SK-N-SH treated with all-trans-retinoic acid at 6 μM for 48 hours (cell line): ENCODE measurements around the gene AP4S1.

ENCODE experiments used
- ISL1 ChIP-seq: fragments of 250-450 bp; sonication (Bioruptor Pico); IDR thresholded peaks from 2 replicates; pipeline ENCODE4 v2.1.2; 2022; ENCODE audit warnings: mild to moderate bottlenecking, moderate library complexity
- PATZ1 ChIP-seq: fragments of 250-450 bp; sonication (Bioruptor Pico); IDR thresholded peaks from 2 replicates; pipeline ENCODE4 v1.8.0; 2020; ENCODE audit warnings: mild to moderate bottlenecking, moderate library complexity, borderline replicate concordance
- PPARA ChIP-seq: fragments of 250-450 bp; sonication (Bioruptor Pico); IDR thresholded peaks from 2 replicates; pipeline ENCODE4 v1.5.0; 2020; ENCODE audit warnings: mild to moderate bottlenecking, borderline replicate concordance

GRCh38 chr14:31092160-31092708, 66.8 kb downstream of the AP4S1 start:
- TF ChIP-seq PATZ1 (CRISPR knock-in tag): no peak
- TF ChIP-seq ISL1 (CRISPR knock-in tag): no peak
- TF ChIP-seq PPARA (CRISPR knock-in tag): no peak
